ENCODE data around the gene EGFLAM.

GRCh38 chr5:38210676-38211353, 47.5 kb upstream of the EGFLAM start:
- TF ChIP-seq CTCF (conservative IDR thresholded peaks at IDR 0.05; ENCODE audit: low read depth in 2 of 2) (no peak), EZH2 (IDR thresholded peaks at IDR 0.05; ENCODE audit: low read depth, unreplicated experiment) (no peak)

All from GM23338 (cell line).